IPS-18c (cell line): Measurements from ENCODE around the gene PLCH1.

Experiments
- H3K4me3 ChIP-seq: 2 replicates; pipeline ENCODE4 v1.7.0; 2013; ENCODE audit warnings: low read depth, mild to moderate bottlenecking, low read length, moderate library complexity; ENCODE audit not compliant: insufficient read depth
- H3K9me3 ChIP-seq: one replicate; pipeline ENCODE4 v1.6.1; 2013; ENCODE audit warnings: mild to moderate bottlenecking, low read length, moderate library complexity; ENCODE audit not compliant: control insufficient read depth, insufficient read depth

Gene PLCH1

GRCh38 chr3:155492841-155493240 lies 252.0 kb downstream of the PLCH1 start:
- Histone ChIP-seq H3K4me3 (no peak overlapping the region), H3K9me3 (no peaks in the 10 kb centered on the region)

DNA sequence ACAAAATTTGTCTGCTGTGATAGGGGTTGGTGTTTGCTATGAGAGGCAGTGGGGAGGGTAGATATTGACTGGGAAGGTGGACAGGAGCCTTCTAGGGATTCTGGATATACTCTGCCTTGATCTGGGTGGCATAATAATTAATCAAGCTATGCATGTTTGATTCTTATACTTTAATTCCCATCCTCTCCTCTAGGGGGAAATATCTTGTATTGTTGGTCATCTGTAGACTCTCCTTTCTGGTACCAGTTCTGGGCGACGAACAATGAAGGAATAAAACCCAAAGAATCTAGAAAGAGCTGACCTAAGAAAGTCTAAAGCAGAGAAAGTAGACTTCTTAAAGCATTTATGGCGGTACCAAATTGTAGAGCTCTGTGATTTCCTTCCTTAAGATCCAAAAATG lies 253.2 kb downstream of the PLCH1 start:
- H3K4me3 ChIP-seq: no peak overlapping the region
- no peaks in the 10 kb centered on the region for H3K9me3 ChIP-seq

- no peak overlapping the region for H3K4me3 ChIP-seq
Measured at GRCh38 chr3:155488671-155489070, 256.2 kb downstream of the PLCH1 start.

DNA sequence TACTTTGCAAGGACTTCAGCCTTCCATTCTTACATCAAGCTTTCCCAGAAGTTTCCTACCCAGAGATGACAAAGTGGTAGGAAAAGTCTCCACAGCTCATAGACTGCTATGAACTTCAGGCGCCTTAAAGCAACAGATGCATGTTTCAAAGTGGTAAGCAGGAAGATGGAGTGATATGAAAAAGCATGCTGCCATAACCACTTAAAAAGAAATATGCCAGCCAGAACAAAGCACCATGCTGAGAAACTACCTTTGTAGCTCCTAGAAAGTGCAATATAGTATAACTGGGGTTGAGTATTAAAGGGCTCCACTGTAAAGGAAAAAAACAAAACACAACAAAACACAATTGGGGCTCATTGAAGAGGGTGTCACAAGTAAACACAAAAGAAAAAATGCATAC lies 259.0 kb downstream of the PLCH1 start:
- Histone ChIP-seq H3K4me3 (no peak overlapping the region), H3K9me3 (no peaks in the 10 kb centered on the region)

More at GRCh38 chr3:155488671-155489070, 256.2 kb downstream of the PLCH1 start:
- no peaks in the 10 kb centered on the region for H3K9me3 ChIP-seq

- no peak overlapping the region for H3K4me3 ChIP-seq
- no peaks in the 10 kb centered on the region for H3K9me3 ChIP-seq
Measured at GRCh38 chr3:155481591-155481990, 263.3 kb downstream of the PLCH1 start.

GRCh38 chr3:155481089-155481488 lies 263.8 kb downstream of the PLCH1 start:
- no peak overlapping the region for H3K4me3 ChIP-seq
- H3K9me3 ChIP-seq: no peaks in the 10 kb centered on the region

GRCh38 chr3:155465664-155466063 lies 279.2 kb downstream of the PLCH1 start:
- H3K4me3 ChIP-seq: no peak overlapping the region
- H3K9me3 ChIP-seq: no peaks in the 10 kb centered on the region

- Histone ChIP-seq H3K4me3 (no peak overlapping the region), H3K9me3 (no peaks in the 10 kb centered on the region)
Measured at GRCh38 chr3:155462672-155463071, 282.2 kb downstream of the PLCH1 start.

DNA sequence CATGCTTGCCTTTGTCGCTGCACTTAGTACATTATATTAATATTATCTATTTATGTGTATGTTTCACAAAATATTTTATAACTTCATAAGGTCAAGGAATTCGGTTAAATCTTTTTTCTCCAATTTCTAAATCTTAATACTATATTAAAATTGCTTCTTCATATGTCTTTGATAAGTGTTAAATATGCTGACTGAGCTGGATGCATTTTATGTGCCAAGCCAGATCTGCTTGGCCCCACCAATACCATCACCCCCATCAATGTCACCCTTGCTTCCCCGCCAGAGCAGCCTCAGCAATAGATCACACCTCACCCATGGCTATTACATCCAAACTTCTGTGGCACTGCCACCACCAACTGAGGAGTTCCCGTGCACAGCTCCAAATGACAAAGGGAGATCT lies 287.3 kb downstream of the PLCH1 start:
- no peaks in the 10 kb centered on the region for H3K9me3 ChIP-seq
- H3K4me3 ChIP-seq: no peak overlapping the region

- Histone ChIP-seq H3K9me3 (no peaks in the 10 kb centered on the region), H3K4me3 (no peak overlapping the region)
Measured at GRCh38 chr3:155455765-155456164, 289.1 kb downstream of the PLCH1 start.

- H3K4me3 ChIP-seq: no peak overlapping the region
Measured at GRCh38 chr3:155453512-155453911, 291.4 kb downstream of the PLCH1 start.

GRCh38 chr3:155449613-155450267 lies 295.1 kb downstream of the PLCH1 start:
- H3K9me3 ChIP-seq: no peaks in the 10 kb centered on the region
- H3K4me3 ChIP-seq: no peak overlapping the region

More at GRCh38 chr3:155453512-155453911, 291.4 kb downstream of the PLCH1 start:
- no peaks in the 10 kb centered on the region for H3K9me3 ChIP-seq

GRCh38 chr3:155448531-155448930 lies 296.3 kb downstream of the PLCH1 start:
- H3K4me3 ChIP-seq: no peak overlapping the region
- H3K9me3 ChIP-seq: no peaks in the 10 kb centered on the region

DNA sequence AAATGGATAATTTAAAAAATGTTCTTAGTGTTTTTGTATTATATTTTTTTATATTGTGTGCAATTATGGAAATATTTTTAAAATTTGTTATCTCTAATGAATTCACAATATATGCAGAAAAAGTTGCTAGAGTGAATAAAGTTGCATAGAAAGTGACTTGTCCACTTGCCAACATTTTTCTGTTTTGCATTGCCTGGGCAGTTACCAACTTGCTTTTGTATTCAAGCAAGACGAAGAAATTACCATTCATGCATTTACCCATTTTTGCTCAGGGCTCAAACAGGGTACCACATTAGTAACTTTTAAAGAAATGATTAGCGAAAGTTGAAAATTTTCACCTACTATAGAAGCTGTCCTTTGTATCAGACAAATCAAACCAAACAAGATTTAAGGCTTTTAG lies 298.5 kb downstream of the PLCH1 start:
- Histone ChIP-seq H3K4me3 (no peak overlapping the region), H3K9me3 (no peaks in the 10 kb centered on the region)

GRCh38 chr3:155444771-155445170 lies 300.1 kb downstream of the PLCH1 start:
- Histone ChIP-seq H3K9me3 (no peaks in the 10 kb centered on the region), H3K4me3 (no peak overlapping the region)

DNA sequence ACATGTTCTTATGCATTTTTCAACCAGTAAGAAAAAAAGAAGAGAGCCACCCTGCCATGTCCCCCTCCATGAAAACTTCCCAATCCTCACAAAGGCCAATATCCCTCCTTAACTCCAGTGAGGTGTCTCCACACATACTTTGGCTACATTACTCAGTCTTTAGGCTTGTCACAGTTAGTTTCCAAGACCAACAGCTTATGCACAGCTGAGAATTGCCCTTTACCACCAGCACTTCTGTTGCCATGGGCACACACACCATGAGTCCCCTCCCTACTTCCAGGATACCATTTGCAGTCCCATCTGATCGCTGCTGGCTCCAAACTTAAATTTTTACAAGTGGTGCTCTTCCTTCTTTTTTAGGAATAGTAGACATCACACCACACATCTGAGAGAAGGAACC lies 301.1 kb downstream of the PLCH1 start:
- no peaks in the 10 kb centered on the region for H3K9me3 ChIP-seq
- H3K4me3 ChIP-seq: no peak overlapping the region

DNA sequence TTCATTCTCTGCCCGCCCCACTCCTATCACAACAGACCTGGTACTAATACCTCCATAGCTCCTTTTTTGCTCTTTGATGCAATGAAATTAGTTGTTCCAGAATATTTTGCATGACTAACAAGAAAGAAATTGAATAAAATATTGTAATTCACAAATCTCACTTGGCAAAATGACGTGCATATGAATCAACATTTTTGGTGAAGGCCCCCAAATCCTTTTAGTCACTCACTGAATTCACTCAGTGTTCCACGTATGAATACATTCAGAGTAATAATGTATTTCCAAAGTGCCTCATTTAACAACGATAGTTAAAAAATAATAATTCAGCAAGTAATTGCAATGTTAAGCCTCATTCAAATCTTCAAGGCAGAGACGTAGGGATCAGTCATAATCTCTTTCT lies 302.8 kb downstream of the PLCH1 start:
- Histone ChIP-seq H3K9me3 (no peaks in the 10 kb centered on the region), H3K4me3 (no peak overlapping the region)

DNA sequence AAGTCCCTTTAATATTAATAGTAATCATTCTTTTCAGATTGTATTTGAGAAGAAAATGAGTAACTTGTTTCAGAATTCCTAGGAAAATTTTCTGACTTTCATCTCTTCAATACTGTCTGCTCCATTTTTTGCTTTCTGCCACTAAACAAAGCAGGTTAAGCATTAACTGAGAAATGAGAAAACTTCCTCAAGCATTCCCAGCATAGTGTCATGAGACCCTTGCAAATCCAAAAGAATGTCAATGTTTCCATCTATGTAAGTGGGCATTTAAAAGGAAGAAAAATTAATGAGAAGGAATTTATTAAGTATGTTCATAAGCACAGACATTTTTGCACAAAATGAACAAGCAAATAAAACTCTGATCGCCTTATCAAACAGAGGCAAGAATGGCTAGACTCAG lies 303.4 kb downstream of the PLCH1 start:
- Histone ChIP-seq H3K9me3 (no peaks in the 10 kb centered on the region), H3K4me3 (no peak overlapping the region)

- no peak overlapping the region for H3K4me3 ChIP-seq
- no peaks in the 10 kb centered on the region for H3K9me3 ChIP-seq
Measured at GRCh38 chr3:155441026-155441425, 303.8 kb downstream of the PLCH1 start.
